OCI-LY7 (cell line): Measurements from ENCODE around the gene SLC9A9. TPM values are rescaled to one million over a fixed set of nuclear protein-coding genes. Genes with fewer than 3 reads are reported as not detected.
A peak's percentile ranks its signal among the peaks of the same experiment; 100 is the strongest.

Experiments used
- BruUV-seq: library from RNA; stranded (reverse); fragments of 400-500 nt; replicated peaks from 2 replicates; lab custom pipeline; 2021; lab: Mats Ljungman, UMichigan
- CTCF ChIA-PET: fragments of 300-600 bp; sonication (Branson Sonifier 250); formaldehyde crosslinking; loops from one replicate; lab custom pipeline; 2022; ENCODE audit warnings: antibody characterized with exemption; ENCODE audit not compliant: unreplicated experiment; lab: Charles Lee
- POLR2A ChIA-PET: fragments of 300-600 bp; sonication (Branson Sonifier 250); formaldehyde crosslinking; loops from one replicate; lab custom pipeline; 2022; ENCODE audit warnings: antibody characterized with exemption; lab: Charles Lee
- DNase-seq: peaks from one replicate; pipeline ENCODE4 v3.0.0-alpha.2; 2015; ENCODE audit warnings: low spot score
- H2AFZ ChIP-seq: fragments of 200-600 bp; sonication (generic), shearing (Covaris generic); 2 replicates; pipeline ENCODE4 v1.6.1; 2014; ENCODE audit warnings: mild to moderate bottlenecking, antibody characterized with exemption, low read length, moderate library complexity
- H3K27ac ChIP-seq: fragments of 200-600 bp; sonication (generic); 2 replicates; pipeline ENCODE4 v1.5.1; 2014; ENCODE audit warnings: mixed run types, low read depth, mild to moderate bottlenecking, moderate library complexity, low read length, inconsistent platforms; ENCODE audit not compliant: poor library complexity, severe bottlenecking
- H3K36me3 ChIP-seq: fragments of 200-600 bp; sonication (generic); 2 replicates; pipeline ENCODE4 v1.6.1; 2014; ENCODE audit warnings: mild to moderate bottlenecking, antibody characterized with exemption, low read length, moderate library complexity, mixed read lengths; ENCODE audit not compliant: insufficient read depth
- H3K4me1 ChIP-seq: fragments of 200-600 bp; sonication (generic); 2 replicates; pipeline ENCODE4 v1.5.1; 2014; ENCODE audit warnings: mild to moderate bottlenecking, low read length; ENCODE audit not compliant: insufficient read depth, poor library complexity, severe bottlenecking
- H3K4me2 ChIP-seq: fragments of 200-600 bp; sonication (generic); 2 replicates; pipeline ENCODE4 v1.6.1; 2014; ENCODE audit warnings: mild to moderate bottlenecking, low read length
- H3K4me3 ChIP-seq: fragments of 200-600 bp; sonication (generic); 2 replicates; pipeline ENCODE4 v1.5.1; 2014; ENCODE audit warnings: mild to moderate bottlenecking, low read depth, low read length; ENCODE audit not compliant: poor library complexity, severe bottlenecking
- H3K79me2 ChIP-seq: fragments of 200-600 bp; sonication (generic); 2 replicates; pipeline ENCODE4 v1.6.1; 2016; ENCODE audit warnings: low read depth, mild to moderate bottlenecking, low read length, moderate library complexity, mixed read lengths; ENCODE audit not compliant: insufficient read depth
- H3K9me2 ChIP-seq: fragments of 200-600 bp; sonication (generic); 2 replicates; pipeline ENCODE4 v1.6.1; 2016; ENCODE audit warnings: mild to moderate bottlenecking, low read length, mixed read lengths; ENCODE audit not compliant: insufficient read depth
- H3K9me3 ChIP-seq: fragments of 200-600 bp; sonication (generic); 2 replicates; pipeline ENCODE4 v1.6.1; 2014; ENCODE audit warnings: mild to moderate bottlenecking, mixed run types, low read length, mixed read lengths
- H4K20me1 ChIP-seq: fragments of 200-600 bp; sonication (generic); 2 replicates; pipeline ENCODE4 v1.6.1; 2014; ENCODE audit warnings: mild to moderate bottlenecking, antibody characterized with exemption, low read length, moderate library complexity, mixed read lengths; ENCODE audit not compliant: insufficient read depth
- CTCF ChIP-seq: fragments of 200-600 bp; sonication (generic); conservative IDR thresholded peaks from 2 replicates; pipeline ENCODE4 v1.5.1; 2014; ENCODE audit warnings: mild to moderate bottlenecking, antibody characterized with exemption, low read length, moderate library complexity, mixed read lengths
- EZH2phosphoT487 ChIP-seq: fragments of 200-600 bp; sonication (generic); IDR thresholded peaks from 2 replicates; pipeline ENCODE4 v1.6.1; 2018; ENCODE audit warnings: low read depth, borderline replicate concordance, mild to moderate bottlenecking, mixed run types, antibody characterized with exemption, low read length, moderate library complexity, mixed read lengths
- intact Hi-C: fragments of 100-400 bp; cut with micrococcal nuclease; formaldehyde crosslinking; loops from one replicate; pipeline ENCODE4 v1.10.0; 2022; ENCODE audit not compliant: unreplicated experiment
- total RNA-seq, 2 experiments: library from RNA; depleted of rRNA in 1 of 2; stranded (reverse); fragments of >200 nt in 1 of 2; shearing (Covaris generic) in 1 of 2; gene quantifications; 2 replicates each; pipeline ENCODE4 v1.2.3, GENCODE V29; 2014 to 2022

SLC9A9 gene
- total RNA-seq, 2 experiments from 2014 or later = 9.3 to 14.8 TPM

- no peak for TF ChIP-seq EZH2phosphoT487
- TF ChIP-seq CTCF = no peak
- peaks cover 11% of the 10 kb centered on the region for H3K4me1 ChIP-seq
- ChIA-PET CTCF (no interaction called here), POLR2A (interaction anchor here (1.0 kb wide), 1 partner anchor 25 kb away, joined by 4 read pairs; no protein-coding TSS in a partner anchor)
- intact Hi-C loops = loop anchor here (10.0 kb wide), 1 partner anchor 438 kb away; no protein-coding TSS in a partner anchor
- H4K20me1 ChIP-seq = no peaks in the 10 kb centered on the region
- H3K9me2 ChIP-seq = no peaks in the 10 kb centered on the region
- H3K27ac ChIP-seq = no peak overlapping the region
- no peak for DNase-seq
- H2AFZ ChIP-seq = peak overlapping the region; percentile 67; the same call in 1 of the 2 replicates
- H3K4me3 ChIP-seq = no peak overlapping the region
- H3K36me3 ChIP-seq = no peaks in the 10 kb centered on the region
- peak overlapping the region; percentile 42; the same call in 1 of the 2 replicates for H3K4me2 ChIP-seq
- H3K79me2 ChIP-seq = no peaks in the 10 kb centered on the region
- 0 out of 2 replicates have a peak, but pooled peaks cover 5% of the 10 kb centered on the region for H3K9me3 ChIP-seq
- no TSS peak for BruUV-seq
Measured at GRCh38 chr3:143237077-143237627, 611.1 kb downstream of the SLC9A9 start.

DNA sequence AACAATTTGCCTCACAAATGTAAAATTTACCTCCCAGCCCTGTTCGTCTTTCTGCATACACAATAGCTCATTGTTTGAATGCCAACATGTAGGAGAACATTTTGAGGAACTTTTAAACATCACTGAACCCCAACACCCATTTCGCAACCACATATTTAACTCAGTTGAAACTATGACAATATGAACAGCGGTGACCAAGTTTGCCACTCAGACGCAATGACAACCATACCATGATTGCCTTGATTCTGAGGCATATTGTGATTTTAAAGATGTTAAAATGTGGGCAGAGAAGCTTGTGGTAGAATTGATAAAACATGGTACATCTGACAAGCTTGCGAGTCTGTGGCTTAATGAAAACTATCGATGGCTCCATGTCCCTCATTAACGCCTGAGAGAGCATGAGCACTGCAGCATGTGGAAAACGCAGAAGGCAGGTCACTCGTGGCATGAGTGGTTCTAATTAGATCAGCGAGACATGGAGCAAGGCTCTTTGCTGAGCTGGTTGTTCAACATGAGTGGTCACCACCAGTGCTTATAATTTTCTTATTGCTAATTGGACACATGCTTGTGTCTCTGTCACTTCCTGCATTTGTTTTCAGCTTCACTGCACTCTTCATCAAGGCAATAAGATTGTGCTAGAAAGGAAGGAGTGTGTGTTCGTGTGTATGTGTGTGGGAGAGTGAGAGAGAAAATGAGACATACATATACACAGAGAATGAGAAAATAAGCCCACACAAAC is 611.9 kb downstream of the SLC9A9 start:
- H3K9me2 ChIP-seq = no peaks in the 10 kb centered on the region
- no peak overlapping the region for H3K4me3 ChIP-seq
- TF ChIP-seq EZH2phosphoT487 (no peak), CTCF (no peak)
- H3K79me2 ChIP-seq = no peaks in the 10 kb centered on the region
- peak; percentile 45 for DNase-seq
- ChIA-PET CTCF (no interaction called here), POLR2A (interaction anchor here (0.7 to 1.2 kb wide), 3 partner anchors 11 to 79 kb away, joined by 4 to 7 read pairs (median 4); no protein-coding TSS in a partner anchor)
- peaks cover 11% of the 10 kb centered on the region for H3K4me1 ChIP-seq
- peak overlapping the region; percentile 67; the same call in 1 of the 2 replicates for H2AFZ ChIP-seq
- BruUV-seq = no TSS peak
- H4K20me1 ChIP-seq = no peaks in the 10 kb centered on the region
- H3K4me2 ChIP-seq = peak overlapping the region; percentile 42
- intact Hi-C loops = loop anchor here (10.0 kb wide), 1 partner anchor 438 kb away; no protein-coding TSS in a partner anchor
- H3K9me3 ChIP-seq = 0 out of 2 replicates have a peak, but pooled peaks cover 5% of the 10 kb centered on the region
- no peaks in the 10 kb centered on the region for H3K36me3 ChIP-seq
- no peak overlapping the region for H3K27ac ChIP-seq
